ENCODE results near the gene HAPLN3.

The HAPLN3 gene

DNA sequence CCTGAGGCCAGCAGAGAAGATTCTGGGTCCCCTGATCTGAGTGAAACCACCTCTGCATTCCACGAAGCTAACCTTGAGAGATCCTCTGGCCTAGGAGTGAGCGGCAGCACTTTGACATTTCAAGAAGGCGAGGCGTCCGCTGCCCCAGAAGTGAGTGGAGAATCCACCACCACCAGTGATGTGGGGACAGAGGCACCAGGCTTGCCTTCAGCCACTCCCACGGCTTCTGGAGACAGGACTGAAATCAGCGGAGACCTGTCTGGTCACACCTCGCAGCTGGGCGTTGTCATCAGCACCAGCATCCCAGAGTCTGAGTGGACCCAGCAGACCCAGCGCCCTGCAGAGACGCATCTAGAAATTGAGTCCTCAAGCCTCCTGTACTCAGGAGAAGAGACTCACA, 36.4 kb downstream of the HAPLN3 start:
- no peak for DNase-seq

- no peak for DNase-seq
These were observed 42.9 kb downstream of the HAPLN3 start for GRCh38 chr15:88852476-88852875.

GRCh38 chr15:88849376-88850072, 45.8 kb downstream of the HAPLN3 start:
- DNase-seq, result no peak

DNA sequence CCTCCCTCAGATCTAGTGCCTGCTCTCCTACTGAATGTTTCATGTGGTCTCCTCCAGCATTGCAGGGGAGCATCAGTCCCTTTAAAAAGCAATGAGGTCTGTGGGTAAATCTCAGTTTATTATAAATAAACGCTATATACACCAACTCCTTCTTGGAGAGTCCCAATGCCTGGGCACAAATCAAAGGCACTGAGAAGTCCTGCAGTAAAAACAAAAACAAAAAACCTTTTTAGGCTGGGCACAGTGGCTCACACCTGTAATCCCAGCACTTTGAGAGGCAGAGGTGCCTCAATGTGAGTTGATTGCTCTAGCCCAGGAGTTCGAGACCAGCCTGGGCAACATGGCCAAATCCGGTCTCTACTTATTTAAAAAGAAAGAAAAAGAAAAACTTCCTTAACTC, 47.1 kb downstream of the HAPLN3 start:
- DNase-seq, result no peak

DNA sequence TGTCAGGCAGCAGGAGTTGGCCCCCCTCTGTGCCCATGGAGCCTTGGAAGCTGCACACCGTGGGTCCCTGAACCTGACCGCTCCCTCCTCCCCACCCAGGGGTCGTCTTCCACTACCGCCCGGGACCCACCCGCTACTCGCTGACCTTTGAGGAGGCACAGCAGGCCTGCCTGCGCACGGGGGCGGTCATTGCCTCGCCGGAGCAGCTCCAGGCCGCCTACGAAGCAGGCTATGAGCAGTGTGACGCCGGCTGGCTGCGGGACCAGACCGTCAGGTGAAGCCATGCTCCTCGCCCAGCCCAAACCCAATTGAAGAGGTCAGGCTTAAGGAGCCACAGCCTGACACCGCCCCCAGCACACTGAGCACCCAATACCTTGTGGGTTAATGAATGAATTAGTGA, 48.2 kb downstream of the HAPLN3 start:
- no peak for DNase-seq

DNA sequence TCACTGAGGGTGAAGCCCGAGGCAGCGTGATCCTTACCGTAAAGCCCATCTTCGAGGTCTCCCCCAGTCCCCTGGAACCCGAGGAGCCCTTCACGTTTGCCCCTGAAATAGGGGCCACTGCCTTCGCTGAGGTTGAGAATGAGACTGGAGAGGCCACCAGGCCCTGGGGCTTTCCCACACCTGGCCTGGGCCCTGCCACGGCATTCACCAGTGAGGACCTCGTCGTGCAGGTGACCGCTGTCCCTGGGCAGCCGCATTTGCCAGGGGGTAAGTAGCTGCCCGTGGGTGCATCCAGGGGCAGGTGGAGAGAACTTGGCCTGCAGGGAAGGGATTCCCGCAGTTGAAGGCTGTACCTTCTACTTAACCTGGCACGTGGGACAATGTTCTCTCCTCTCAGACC, 49.7 kb downstream of the HAPLN3 start:
- no peak for DNase-seq

DNA sequence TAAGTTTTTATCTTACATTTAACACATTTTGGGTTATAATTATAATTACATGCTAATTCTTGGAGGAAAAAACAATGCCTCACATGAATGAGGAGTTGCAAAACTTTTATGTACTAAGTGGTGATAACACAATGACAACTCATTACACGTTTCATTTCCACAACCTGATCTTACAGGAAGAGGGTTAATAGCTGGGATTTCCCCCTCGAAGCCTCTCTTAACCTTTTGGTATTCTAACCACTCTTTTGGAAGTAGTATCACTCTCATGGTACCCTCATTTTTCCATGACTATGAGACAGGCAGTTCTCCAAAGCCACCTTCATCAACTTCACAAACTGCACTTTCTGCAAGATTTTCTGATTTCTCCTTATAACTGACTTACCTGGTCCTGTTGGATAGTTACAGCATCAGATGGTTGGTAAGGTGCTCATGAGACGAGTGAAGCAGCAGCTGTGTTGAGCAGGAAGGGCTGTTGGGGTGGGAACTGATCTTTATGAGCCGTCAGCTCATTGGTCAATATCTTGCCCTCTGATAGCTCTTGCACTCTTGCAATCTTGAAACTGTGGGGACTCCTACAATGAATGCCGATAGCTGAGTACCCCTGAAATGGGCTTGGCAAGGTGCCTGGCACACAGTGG, 50.5 kb downstream of the HAPLN3 start:
- DNase-seq, result no peak

- no peak for DNase-seq
These were observed 52.0 kb downstream of the HAPLN3 start for GRCh38 chr15:88843334-88843733.

GRCh38 chr15:88842156-88842555, 53.2 kb downstream of the HAPLN3 start:
- no peak for DNase-seq

- DNase-seq, result no peak
These were observed 54.1 kb downstream of the HAPLN3 start for GRCh38 chr15:88841236-88841635.

DNA sequence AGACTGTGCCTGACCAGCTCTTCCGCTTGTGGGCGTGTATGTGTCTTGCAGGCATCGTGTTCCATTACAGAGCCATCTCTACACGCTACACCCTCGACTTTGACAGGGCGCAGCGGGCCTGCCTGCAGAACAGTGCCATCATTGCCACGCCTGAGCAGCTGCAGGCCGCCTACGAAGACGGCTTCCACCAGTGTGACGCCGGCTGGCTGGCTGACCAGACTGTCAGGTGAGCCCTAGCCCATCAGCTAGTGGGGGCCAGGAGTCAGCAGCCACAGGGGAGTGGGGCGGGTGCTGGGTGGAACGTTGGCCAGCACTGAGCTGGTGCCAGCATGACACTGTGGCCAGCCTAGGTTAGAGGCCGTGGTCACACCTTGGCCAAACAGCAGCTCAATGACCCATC, 55.4 kb downstream of the HAPLN3 start:
- DNase-seq, result no peak

- DNase-seq, result no peak
These were observed 56.2 kb downstream of the HAPLN3 start for GRCh38 chr15:88839146-88839545.

DNA sequence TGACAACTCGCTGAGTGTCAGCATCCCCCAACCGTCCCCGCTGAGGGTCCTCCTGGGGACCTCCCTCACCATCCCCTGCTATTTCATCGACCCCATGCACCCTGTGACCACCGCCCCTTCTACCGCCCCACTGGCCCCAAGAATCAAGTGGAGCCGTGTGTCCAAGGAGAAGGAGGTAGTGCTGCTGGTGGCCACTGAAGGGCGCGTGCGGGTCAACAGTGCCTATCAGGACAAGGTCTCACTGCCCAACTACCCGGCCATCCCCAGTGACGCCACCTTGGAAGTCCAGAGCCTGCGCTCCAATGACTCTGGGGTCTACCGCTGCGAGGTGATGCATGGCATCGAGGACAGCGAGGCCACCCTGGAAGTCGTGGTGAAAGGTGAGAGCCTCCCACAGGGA, 56.7 kb downstream of the HAPLN3 start:
- DNase-seq, result no peak

DNA sequence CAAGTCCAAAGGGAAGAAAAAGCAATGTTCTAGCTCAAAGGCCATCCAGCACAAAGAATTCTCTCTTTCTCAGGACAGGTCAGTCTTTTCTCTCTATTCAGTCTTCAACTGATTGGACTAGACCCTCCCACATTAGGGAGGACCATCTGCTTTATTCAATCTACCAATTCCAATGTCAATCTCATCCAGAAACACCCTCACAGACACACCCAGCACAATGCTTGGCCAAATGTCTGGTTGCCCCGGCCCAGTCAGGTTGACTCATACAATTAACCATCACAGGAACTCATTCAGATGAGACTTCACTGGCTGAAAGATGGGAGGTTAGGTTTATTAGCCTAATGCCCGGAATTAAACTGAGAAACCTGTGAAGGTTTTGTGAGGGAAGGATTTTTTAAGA, 59.7 kb downstream of the HAPLN3 start:
- DNase-seq, result no peak

DNA sequence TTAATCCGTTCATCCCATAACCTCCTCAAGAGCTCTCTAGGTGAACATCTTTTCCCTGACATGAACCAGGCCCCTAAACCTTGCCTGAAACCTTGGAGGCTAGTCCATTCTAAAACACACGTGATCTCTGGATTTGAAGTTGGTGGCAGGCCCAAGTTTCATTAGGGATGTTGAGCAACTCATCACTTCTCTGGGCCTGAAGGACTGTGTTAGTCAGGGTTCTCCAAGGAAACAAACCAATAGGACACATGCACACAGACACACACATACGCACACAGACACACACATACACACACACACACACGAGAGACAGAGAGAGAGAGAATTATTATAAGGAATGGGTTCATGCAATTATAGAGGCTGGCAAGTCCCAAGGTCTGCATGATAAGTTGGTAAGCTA, 60.2 kb downstream of the HAPLN3 start:
- no peak for DNase-seq

DNA sequence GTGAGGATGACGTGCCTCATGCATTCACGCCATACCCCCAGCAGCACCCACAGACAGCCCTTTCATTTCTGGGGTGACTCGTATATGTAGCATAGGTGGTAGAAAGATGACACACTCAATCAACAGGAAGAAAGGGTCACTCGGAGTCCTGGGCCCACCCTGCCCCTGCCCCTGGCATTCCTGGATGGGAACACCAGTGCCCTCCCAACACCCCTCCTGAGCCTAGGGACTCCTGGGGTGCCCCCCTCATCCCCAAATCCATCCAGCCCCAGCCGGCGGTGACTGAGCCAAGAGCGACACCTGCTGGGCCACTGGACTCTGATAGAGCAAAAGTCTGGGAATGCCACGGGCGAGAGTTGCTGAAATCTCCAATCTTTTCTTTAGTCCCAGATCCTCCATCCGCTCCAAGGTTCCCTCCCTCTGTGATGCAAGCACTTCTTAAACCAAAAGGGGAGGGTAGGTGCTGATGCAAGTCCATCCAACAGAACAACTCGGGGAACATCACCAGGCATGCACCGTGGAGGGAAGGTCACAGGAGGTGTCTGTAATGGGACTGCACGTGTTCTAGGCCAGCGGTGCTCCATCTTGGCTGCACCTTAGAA, 61.0 kb downstream of the HAPLN3 start:
- peak; percentile 73 for DNase-seq

GRCh38 chr15:88833731-88834100, 61.6 kb downstream of the HAPLN3 start:
- DNase-seq, result peak; percentile 53

DNA sequence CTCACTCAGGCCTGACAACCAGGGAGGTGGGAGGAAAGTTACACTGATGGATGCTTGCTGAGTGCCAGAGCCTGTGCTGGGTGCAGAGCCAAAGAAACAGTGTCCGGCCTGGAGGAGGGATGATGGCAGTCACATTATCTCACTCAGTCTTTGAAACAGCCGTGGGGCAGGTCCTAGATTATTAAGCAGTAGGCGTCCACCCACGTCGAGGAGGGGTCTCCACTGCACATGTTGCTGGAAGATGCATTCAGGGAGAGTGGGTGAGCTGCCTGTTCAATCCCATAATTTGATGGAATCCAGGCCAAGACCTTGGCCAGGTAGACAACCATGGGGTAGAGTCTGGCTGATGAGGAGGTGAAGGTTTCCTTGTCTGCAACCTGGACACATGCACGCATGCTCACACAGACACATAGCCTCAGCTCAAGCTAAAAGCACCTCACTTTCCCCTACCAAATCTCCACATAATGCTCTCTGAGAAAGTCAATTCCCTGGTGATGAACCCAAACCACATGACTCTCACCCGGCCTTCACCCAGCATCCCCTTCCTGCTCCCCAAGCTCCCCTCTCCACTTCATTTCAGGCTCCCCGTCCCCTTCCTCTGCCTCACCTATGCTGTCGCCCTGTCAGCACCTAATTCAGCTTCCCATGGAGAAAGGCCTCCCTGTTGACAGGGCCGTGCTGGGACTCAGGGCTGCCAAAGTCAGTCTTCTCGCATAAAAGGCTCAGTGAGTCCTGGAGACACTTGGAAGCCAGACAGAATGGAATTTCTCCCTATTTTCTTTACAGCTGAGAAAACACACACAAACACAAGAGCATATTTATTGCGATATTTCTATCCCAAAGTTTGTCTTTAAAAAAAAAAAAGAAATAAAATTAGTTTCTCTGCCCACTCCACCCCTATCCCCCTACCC, 62.3 kb downstream of the HAPLN3 start:
- DNase-seq, result no peak

GRCh38 chr15:88830016-88830415, 65.3 kb downstream of the HAPLN3 start:
- no peak for DNase-seq

DNA sequence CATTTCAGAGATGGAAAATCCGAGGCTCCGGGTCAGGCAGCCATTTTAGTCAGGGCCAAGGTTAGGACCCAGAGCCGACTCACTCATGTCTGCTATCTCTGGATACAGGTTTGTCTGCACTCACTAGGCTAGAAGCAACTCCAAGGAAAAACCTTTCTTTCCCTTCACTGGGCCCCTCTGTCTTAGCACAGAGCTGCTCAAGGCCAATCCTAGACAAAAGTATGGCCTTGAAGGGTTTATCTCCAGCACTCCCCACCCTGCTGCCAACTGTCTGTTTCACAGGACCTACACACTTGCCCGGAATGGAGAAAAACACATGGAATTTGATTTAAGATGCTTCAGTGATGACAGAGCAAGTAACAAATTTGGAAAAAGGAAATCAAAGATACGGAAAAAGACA, 66.6 kb downstream of the HAPLN3 start:
- DNase-seq, result no peak

All from right forelimb (tissue), 1 donor.